Measurements from ENCODE around the gene SLC22A14. TPM values are rescaled to one million over a fixed set of nuclear protein-coding genes. Genes with fewer than 3 reads are reported as not detected.
"Not testable (repeated sequence)": the region's sequence is repeated elsewhere in the genome, so short reads cannot be mapped to it uniquely, and the experiment has no call there.

The SLC22A14 gene
- total RNA-seq, 3 donors from 2014 or later: 0.12 to 0.16 TPM; not detected in 1

DNA sequence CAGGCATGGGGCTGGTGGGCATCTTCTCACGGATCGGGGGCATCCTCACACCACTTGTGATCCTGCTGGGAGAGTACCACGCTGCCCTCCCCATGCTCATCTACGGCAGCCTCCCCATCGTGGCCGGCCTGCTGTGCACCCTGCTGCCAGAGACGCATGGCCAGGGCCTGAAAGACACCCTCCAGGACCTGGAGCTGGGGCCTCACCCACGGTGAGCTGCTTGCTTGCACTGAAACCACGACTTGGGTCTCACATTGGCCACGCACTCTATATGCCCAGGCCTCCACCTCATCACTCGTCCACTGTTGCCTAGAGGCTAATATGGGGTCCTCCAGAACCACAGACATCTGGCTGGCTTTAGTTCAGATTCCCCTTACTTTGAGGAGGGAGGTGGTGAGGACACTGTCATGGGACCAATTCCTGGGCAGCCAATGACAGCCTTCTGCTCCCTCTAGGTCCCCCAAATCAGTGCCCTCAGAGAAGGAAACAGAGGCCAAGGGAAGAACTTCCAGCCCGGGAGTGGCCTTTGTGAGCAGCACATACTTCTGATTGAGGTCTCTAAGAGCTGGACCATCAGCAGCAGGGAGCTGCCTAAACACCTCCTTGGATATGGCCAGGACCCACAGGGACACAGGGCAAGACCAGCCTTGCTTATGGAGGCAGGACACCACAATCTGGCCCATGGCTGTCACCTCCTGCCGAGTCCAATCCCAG is 5.0 kb upstream of the SLC22A14 start:
- Histone ChIP-seq H3K36me3 (ENCODE audit: low read depth) (no peaks in the 10 kb centered on the region), H3K4me3 (no peak overlapping the region), H3K9me3 (no peaks in the 10 kb centered on the region), H3K4me1 (ENCODE audit: low read depth) (no peaks in the 10 kb centered on the region)
- TF ChIP-seq, protein P1, sequence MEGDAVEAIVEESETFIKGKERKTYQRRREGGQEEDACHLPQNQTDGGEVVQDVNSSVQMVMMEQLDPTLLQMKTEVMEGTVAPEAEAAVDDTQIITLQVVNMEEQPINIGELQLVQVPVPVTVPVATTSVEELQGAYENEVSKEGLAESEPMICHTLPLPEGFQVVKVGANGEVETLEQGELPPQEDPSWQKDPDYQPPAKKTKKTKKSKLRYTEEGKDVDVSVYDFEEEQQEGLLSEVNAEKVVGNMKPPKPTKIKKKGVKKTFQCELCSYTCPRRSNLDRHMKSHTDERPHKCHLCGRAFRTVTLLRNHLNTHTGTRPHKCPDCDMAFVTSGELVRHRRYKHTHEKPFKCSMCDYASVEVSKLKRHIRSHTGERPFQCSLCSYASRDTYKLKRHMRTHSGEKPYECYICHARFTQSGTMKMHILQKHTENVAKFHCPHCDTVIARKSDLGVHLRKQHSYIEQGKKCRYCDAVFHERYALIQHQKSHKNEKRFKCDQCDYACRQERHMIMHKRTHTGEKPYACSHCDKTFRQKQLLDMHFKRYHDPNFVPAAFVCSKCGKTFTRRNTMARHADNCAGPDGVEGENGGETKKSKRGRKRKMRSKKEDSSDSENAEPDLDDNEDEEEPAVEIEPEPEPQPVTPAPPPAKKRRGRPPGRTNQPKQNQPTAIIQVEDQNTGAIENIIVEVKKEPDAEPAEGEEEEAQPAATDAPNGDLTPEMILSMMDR (IDR thresholded peaks at IDR 0.05): no peak
- DNase-seq: no peak
- no peak for ATAC-seq
- intact Hi-C loops (cut with DNase I, micrococcal nuclease): no loop called here

DNA sequence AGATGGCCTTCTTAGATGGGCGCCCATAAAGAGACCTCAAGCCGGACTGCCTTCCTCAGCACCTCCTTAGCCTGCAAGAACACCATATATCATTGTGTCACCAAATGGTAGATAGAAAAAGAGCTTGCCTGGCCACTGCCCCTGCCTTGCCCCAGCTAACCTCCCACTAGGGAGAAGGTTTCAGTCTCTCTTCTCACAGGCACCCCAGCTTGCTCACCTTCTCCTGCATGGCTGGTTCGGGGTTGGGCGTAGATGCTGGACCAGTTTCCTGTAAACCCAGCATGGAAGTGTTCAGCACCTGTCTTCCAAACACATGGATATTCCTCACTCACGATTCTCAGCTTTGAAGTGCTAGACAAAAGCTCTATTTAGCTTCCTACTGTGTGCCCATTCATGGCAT is 3.3 kb upstream of the SLC22A14 start:
- Histone ChIP-seq H3K9me3 (no peaks in the 10 kb centered on the region), H3K4me3 (no peak overlapping the region), H3K4me1 (ENCODE audit: low read depth) (no peaks in the 10 kb centered on the region), H3K36me3 (ENCODE audit: low read depth) (no peaks in the 10 kb centered on the region)
- DNase-seq (no peak), ATAC-seq (no peak)
- intact Hi-C loops (cut with DNase I, micrococcal nuclease): no loop called here
- TF ChIP-seq, protein P1 (IDR thresholded peaks at IDR 0.05): no peak

DNA sequence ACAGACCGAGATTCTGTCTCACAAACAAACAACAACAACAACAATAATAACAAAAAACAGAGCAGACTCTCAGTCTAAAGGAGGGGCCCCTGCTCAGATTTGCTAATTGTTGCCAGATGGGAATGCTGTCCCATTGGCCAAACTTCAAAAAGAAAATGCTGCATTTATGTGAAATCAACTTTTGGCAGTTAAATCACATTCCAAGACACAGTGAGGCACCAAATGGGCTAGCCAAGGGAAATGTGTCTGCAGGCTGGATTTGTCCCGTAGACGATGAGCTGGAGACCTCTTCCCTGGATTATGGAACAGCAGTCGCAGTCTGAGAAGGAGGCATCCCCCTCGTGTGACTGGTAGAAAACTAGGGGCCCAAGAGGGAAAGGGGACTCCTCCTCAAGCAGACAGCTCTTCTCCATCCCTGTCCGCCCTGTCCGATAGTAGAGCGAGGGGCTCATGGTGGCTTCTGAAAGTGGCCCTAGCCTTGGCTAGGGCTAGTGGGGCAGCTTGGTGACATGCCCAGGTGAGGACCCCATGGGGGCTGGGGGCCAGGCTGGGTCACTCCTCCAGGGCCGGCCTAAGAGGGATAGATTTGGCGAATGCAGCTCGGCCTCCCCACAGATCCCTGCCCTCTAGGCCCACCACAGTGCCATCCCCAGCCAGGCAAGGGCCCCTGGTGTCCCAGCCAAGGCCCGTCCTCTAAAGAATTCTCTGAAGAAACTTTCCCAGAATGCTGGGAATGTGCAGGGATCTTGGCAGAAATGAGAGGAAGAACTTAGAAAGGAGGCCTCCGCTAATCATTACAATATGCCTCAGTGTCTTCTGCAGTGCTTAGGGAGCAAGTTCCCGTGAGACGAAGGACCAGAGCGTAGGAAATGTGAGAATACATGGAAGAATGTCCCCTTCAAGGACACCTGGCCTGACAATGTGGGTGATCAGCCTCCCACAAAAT is 2.0 kb downstream of the SLC22A14 start:
- intact Hi-C loops (cut with DNase I, micrococcal nuclease): no loop called here
- ATAC-seq (no peak), DNase-seq (no peak)

DNA sequence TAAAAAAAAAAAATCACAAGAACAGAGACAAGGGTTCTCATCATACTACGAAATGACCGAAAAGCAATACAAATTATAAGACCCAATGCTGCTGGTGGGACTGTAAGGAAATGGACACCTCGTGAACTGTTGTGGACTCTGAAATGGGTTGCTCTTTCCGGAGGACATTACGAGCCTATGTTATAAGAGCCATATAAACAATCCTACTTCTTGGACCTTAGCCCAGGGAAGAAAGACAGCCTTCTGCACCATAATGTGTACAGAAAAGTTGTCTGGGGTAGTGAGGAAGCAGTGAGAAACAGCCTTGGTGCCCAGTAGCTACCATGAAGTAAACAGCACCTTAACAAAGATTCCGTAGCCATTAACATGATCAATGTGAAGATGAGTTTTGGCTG is 2.7 kb downstream of the SLC22A14 start:
- no peak overlapping the region for H3K4me3 ChIP-seq
- no peaks in the 10 kb centered on the region for H3K36me3 ChIP-seq (ENCODE audit: low read depth)
- TF ChIP-seq, protein P1 (IDR thresholded peaks at IDR 0.05): no peak
- no peak for ATAC-seq
- intact Hi-C loops (cut with DNase I, micrococcal nuclease): no loop called here
- no peak for DNase-seq
- no peaks in the 10 kb centered on the region for H3K4me1 ChIP-seq (ENCODE audit: low read depth)
- no peaks in the 10 kb centered on the region for H3K9me3 ChIP-seq

More for the DNA sequence above, 2.0 kb downstream of the SLC22A14 start:
- no peaks in the 10 kb centered on the region for H3K9me3 ChIP-seq
- H3K4me1 ChIP-seq (ENCODE audit: low read depth): no peaks in the 10 kb centered on the region
- no peaks in the 10 kb centered on the region for H3K36me3 ChIP-seq (ENCODE audit: low read depth)
- no peak overlapping the region for H3K4me3 ChIP-seq
- TF ChIP-seq, protein P1 (IDR thresholded peaks at IDR 0.05): no peak

DNA sequence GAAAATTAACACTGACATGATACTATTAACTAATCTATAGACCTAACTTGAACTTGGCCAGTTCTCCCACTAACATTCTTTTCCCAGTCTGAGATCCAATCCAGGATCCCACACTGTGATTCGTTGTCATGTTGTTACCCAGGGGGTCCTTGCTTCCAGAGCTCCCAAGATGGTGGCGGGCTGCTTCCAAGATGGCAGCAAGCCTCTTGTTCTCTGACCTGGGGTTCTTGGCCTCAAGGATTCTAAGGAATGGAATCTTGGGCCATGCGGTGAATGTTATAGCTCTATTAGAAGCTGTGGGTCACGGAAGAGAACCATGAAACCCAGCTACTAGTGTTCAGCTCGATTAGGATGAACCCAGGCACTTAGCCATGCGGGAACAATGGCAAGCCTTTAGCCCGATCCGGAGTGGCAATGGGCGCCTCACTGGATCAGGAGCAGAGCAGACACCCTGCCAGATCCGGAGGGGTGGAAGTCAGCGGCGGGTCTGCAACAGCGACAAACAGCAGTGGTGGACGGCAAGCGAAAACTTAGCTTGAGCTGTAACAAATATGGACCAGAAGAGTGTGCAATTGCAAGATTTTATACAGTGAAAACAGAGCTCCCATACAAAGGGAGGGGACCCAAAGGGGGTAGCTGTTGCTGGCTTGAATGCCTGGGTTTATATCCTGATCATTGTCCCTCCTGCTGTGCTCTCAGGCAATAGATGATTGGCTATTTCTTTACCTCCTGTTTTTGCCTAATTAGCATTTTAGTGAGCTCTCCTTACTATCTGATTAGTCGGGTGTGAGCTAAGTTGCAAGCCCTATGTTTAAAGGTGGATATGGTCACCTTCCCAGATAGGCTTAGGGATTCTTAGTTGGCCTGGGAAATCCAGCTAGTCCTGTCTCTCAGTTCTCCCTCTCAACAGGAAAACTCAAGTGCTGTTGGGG is 7.5 kb downstream of the SLC22A14 start:
- H3K36me3 ChIP-seq (ENCODE audit: low read depth); ATAC-seq; H3K4me1 ChIP-seq (ENCODE audit: low read depth); DNase-seq; H3K9me3 ChIP-seq; H3K4me3 ChIP-seq; intact Hi-C loops (cut with DNase I, micrococcal nuclease): not testable (repeated sequence)

DNA sequence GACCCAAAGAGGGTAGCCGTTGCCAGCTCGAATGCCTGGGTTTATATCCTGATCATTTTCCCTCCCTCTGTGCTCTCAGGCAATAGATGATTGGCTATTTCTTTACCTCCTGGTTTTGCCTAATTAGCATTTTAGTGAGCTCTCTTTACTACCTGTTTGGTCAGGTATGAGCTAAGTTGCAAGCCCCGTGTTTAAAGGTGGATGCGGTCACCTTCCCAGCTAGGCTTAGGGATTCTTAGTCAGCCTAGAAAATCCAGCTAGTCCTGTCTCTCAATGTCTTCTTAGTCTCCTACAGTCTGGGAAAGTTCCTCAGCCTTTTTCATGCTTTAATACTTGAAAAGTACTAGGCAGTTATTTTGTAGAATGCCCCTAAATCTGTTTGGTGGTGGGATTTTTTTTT is 15.0 kb downstream of the SLC22A14 start:
- intact Hi-C loops (cut with DNase I, micrococcal nuclease): not testable (repeated sequence)

More for the DNA sequence above, 15.0 kb downstream of the SLC22A14 start:
- ATAC-seq; H3K36me3 ChIP-seq (ENCODE audit: low read depth); DNase-seq; H3K9me3 ChIP-seq; H3K4me3 ChIP-seq; H3K4me1 ChIP-seq (ENCODE audit: low read depth): not testable (repeated sequence)
